22Rv1 (cell line): ENCODE data around the gene EXOC4.

Experiments
- ZFX ChIP-seq: fragments of 450-650 bp; IDR thresholded peaks from 2 replicates; pipeline ENCODE4 v1.6.1; 2017; ENCODE audit warnings: antibody characterized with exemption, borderline replicate concordance
- TF ChIP-seq, protein P1 (sequence below): fragments of 450-650 bp; IDR thresholded peaks from 2 replicates; pipeline ENCODE4 v1.5.1; 2017; ENCODE audit warnings: mild to moderate bottlenecking

DNA sequence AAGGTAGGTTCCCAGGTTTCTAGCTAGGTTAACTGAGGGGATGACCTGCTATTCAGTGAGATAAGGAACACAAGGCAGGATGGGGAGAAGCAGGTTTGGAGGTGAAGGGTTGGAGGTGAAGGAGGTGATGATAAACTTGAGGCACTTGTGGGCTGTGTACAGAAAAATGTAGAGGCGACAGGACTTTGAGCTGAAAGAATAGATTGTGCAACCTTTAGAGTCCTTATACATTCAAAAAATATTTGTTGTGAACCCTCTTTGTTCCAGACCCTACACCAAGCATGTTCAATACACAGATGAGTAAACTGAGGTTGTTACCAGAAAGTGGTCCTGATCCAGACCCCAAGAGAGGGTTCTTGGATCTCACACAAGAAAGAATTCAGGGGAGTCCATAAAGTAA lies 828.8 kb downstream of the EXOC4 start:
- TF ChIP-seq, protein P1, sequence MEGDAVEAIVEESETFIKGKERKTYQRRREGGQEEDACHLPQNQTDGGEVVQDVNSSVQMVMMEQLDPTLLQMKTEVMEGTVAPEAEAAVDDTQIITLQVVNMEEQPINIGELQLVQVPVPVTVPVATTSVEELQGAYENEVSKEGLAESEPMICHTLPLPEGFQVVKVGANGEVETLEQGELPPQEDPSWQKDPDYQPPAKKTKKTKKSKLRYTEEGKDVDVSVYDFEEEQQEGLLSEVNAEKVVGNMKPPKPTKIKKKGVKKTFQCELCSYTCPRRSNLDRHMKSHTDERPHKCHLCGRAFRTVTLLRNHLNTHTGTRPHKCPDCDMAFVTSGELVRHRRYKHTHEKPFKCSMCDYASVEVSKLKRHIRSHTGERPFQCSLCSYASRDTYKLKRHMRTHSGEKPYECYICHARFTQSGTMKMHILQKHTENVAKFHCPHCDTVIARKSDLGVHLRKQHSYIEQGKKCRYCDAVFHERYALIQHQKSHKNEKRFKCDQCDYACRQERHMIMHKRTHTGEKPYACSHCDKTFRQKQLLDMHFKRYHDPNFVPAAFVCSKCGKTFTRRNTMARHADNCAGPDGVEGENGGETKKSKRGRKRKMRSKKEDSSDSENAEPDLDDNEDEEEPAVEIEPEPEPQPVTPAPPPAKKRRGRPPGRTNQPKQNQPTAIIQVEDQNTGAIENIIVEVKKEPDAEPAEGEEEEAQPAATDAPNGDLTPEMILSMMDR: no peak
- no peak for TF ChIP-seq ZFX
